ENCODE data around the gene CDH13.

CDH13 gene

GRCh38 chr16:83762992-83763358 lies 1136.2 kb downstream of the CDH13 start:
- DNase-seq (ENCODE audit: low read depth), result no peak
- no peak overlapping the region for H3K4me3 ChIP-seq (ENCODE audit: low read length)
- TF ChIP-seq CTCF (conservative IDR thresholded peaks at IDR 0.05; ENCODE audit: low read length), result no peak

- no peak overlapping the region for H3K4me3 ChIP-seq (ENCODE audit: low read length)
- no peak for TF ChIP-seq CTCF (conservative IDR thresholded peaks at IDR 0.05; ENCODE audit: low read length)
- DNase-seq (ENCODE audit: low read depth), result no peak
Observed at GRCh38 chr16:83768986-83769385, 1142.2 kb downstream of the CDH13 start.

GRCh38 chr16:83769397-83770008 lies 1142.7 kb downstream of the CDH13 start:
- TF ChIP-seq CTCF (conservative IDR thresholded peaks at IDR 0.05; ENCODE audit: low read length), result no peak
- no peak for DNase-seq (ENCODE audit: low read depth)
- H3K4me3 ChIP-seq (ENCODE audit: low read length), result no peak overlapping the region

GRCh38 chr16:83771306-83771942 lies 1144.7 kb downstream of the CDH13 start:
- no peak for DNase-seq (ENCODE audit: low read depth)
- TF ChIP-seq CTCF (conservative IDR thresholded peaks at IDR 0.05; ENCODE audit: low read length), result no peak
- no peak overlapping the region for H3K4me3 ChIP-seq (ENCODE audit: low read length)

- no peak for DNase-seq (ENCODE audit: low read depth)
- no peak overlapping the region for H3K4me3 ChIP-seq (ENCODE audit: low read length)
- TF ChIP-seq CTCF (conservative IDR thresholded peaks at IDR 0.05; ENCODE audit: low read length), result no peak
Observed at GRCh38 chr16:83772806-83773205, 1146.0 kb downstream of the CDH13 start.

GRCh38 chr16:83774066-83774465 lies 1147.3 kb downstream of the CDH13 start:
- no peak for TF ChIP-seq CTCF (conservative IDR thresholded peaks at IDR 0.05; ENCODE audit: low read length)
- no peak for DNase-seq (ENCODE audit: low read depth)
- H3K4me3 ChIP-seq (ENCODE audit: low read length), result no peak overlapping the region

- no peak for TF ChIP-seq CTCF (conservative IDR thresholded peaks at IDR 0.05; ENCODE audit: low read length)
Observed at GRCh38 chr16:83776944-83777343, 1150.2 kb downstream of the CDH13 start.

More at GRCh38 chr16:83776944-83777343, 1150.2 kb downstream of the CDH13 start:
- no peak for DNase-seq (ENCODE audit: low read depth)
- no peak overlapping the region for H3K4me3 ChIP-seq (ENCODE audit: low read length)
